H1 (cell line): ENCODE measurements around the gene C2orf92. TPM values are rescaled to one million over a fixed set of nuclear protein-coding genes. Genes with fewer than 3 reads are reported as not detected.

Experiments used
- CTCF ChIA-PET: fragments of 300-600 bp; sonication (Branson Sonifier 250); formaldehyde crosslinking; loops from one replicate; lab custom pipeline; 2021; ENCODE audit not compliant: partially characterized antibody; lab: Charles Lee
- POLR2A ChIA-PET: fragments of 300-600 bp; sonication (Branson Sonifier 250); formaldehyde crosslinking; loops from one replicate; lab custom pipeline; 2021; ENCODE audit warnings: inconsistent platforms; ENCODE audit not compliant: partially characterized antibody; lab: Charles Lee
- DNase-seq, 2 experiments: peaks; one replicate each; pipeline versions ENCODE4 v3.0.0 to v3.0.0-alpha.2; 2010 to 2022; ENCODE audit warnings: low spot score in 2 of 2, low read depth in 1 of 2, mixed read lengths in 1 of 2
- FAIRE-seq: peaks from 2 replicates; lab custom pipeline; 2011; peaks lifted over from hg19 to GRCh38; lab: Jason Lieb, UNC
- H2AFZ ChIP-seq: 2 replicates; pipeline ENCODE4 v1.8.1; 2012; ENCODE audit warnings: low read length, inconsistent platforms
- H2AK5ac ChIP-seq: 2 replicates; pipeline ENCODE4 v1.6.1; 2013; ENCODE audit warnings: low read depth, low read length
- H2BK120ac ChIP-seq: replicated peaks from 2 replicates; pipeline ENCODE3; 2013; ENCODE audit warnings: low read depth, low read length, inconsistent platforms
- H2BK12ac ChIP-seq: 2 replicates; pipeline ENCODE4 v1.6.1; 2013; ENCODE audit warnings: low read depth, low read length
- H2BK15ac ChIP-seq: 2 replicates; pipeline ENCODE4 v1.6.1; 2013; ENCODE audit warnings: low read length
- H2BK20ac ChIP-seq: 2 replicates; pipeline ENCODE4 v1.6.1; 2013; ENCODE audit warnings: low read length
- H2BK5ac ChIP-seq: 2 replicates; pipeline ENCODE4 v1.6.1; 2013; ENCODE audit warnings: low read depth, low read length
- H3K14ac ChIP-seq: 2 replicates; pipeline ENCODE4 v1.6.1; 2013; ENCODE audit warnings: inconsistent platforms; ENCODE audit not compliant: insufficient read length
- H3K18ac ChIP-seq: 2 replicates; pipeline ENCODE4 v1.6.1; 2013; ENCODE audit warnings: low read length; ENCODE audit errors: extremely low read depth
- H3K23ac ChIP-seq: 2 replicates; pipeline ENCODE4 v1.6.1; 2013; ENCODE audit warnings: inconsistent platforms; ENCODE audit not compliant: insufficient read length
- H3K23me2 ChIP-seq: 2 replicates; pipeline ENCODE4 v1.6.1; 2013; ENCODE audit warnings: low read depth, low read length
- H3K27ac ChIP-seq: 2 replicates; pipeline ENCODE4 v1.6.1; 2011; ENCODE audit warnings: low read depth, low read length, inconsistent platforms
- H3K27me3 ChIP-seq, 4 experiments: replicated peaks in 1 of 4; 1 replicate in 1 of 4; 2 replicates in 3 of 4; pipeline versions ENCODE4 v1.6.1 to v1.8.1; 2011 to 2013; ENCODE audit warnings: low read length in 3 of 4, mild to moderate bottlenecking in 3 of 4, inconsistent platforms in 2 of 4, mixed read lengths in 2 of 4, moderate library complexity in 1 of 4; ENCODE audit not compliant: control insufficient read depth in 3 of 4, insufficient read depth in 3 of 4; ENCODE audit errors: extremely low read depth in 1 of 4
- H3K36me3 ChIP-seq, 4 experiments: 2 replicates each; pipeline versions ENCODE4 v1.6.1 to v1.8.1; 2011 to 2013; ENCODE audit warnings: mild to moderate bottlenecking in 4 of 4, low read length in 3 of 4, moderate library complexity in 2 of 4, control low read depth in 1 of 4, inconsistent platforms in 1 of 4; ENCODE audit not compliant: insufficient read depth in 4 of 4, control insufficient read depth in 2 of 4
- H3K4ac ChIP-seq: replicated peaks from 2 replicates; pipeline ENCODE3; 2013; ENCODE audit warnings: low read length, low read depth, mixed read lengths, inconsistent platforms; ENCODE audit not compliant: insufficient read length
- H3K4me1 ChIP-seq, 4 experiments: replicated peaks in 1 of 4; 1 replicate in 1 of 4; 2 replicates in 3 of 4; pipeline versions ENCODE4 v1.6.1 to v1.8.1; 2011 to 2013; ENCODE audit warnings: low read length in 3 of 4, inconsistent platforms in 2 of 4, mixed read lengths in 1 of 4; ENCODE audit not compliant: insufficient read depth in 4 of 4, control insufficient read depth in 3 of 4
- H3K4me2 ChIP-seq, 2 experiments: 2 replicates each; pipeline versions ENCODE4 v1.6.1 to v1.8.1; 2011 to 2013; ENCODE audit warnings: low read depth in 2 of 2, low read length in 2 of 2, control low read depth in 1 of 2, inconsistent platforms in 1 of 2, mild to moderate bottlenecking in 1 of 2; ENCODE audit not compliant: insufficient read depth in 1 of 2
- H3K4me3 ChIP-seq, 4 experiments: fragments of 200-600, 300-600 bp in 1 of 4; sonication (generic), shearing (Covaris generic), sonication (Bioruptor Twin) in 1 of 4; 2 replicates each; pipeline versions ENCODE4 v1.5.1 to v1.8.1; 2011 to 2016; ENCODE audit warnings: low read length in 4 of 4, low read depth in 3 of 4, control low read depth in 2 of 4, inconsistent platforms in 2 of 4, mild to moderate bottlenecking in 2 of 4, mixed read lengths in 1 of 4, moderate library complexity in 1 of 4; ENCODE audit not compliant: insufficient read depth in 2 of 4; ENCODE audit errors: extremely low read depth in 1 of 4
- H3K56ac ChIP-seq: replicated peaks from 2 replicates; pipeline ENCODE3; 2013; ENCODE audit warnings: low read depth, mild to moderate bottlenecking, mixed read lengths, low read length, inconsistent platforms; ENCODE audit not compliant: insufficient read length
- H3K79me1 ChIP-seq: 2 replicates; pipeline ENCODE4 v1.6.1; 2013; ENCODE audit warnings: low read depth, low read length, control low read depth
- H3K79me2 ChIP-seq, 2 experiments: 2 replicates each; pipeline versions ENCODE4 v1.6.1 to v1.8.1; 2012 to 2013; ENCODE audit warnings: low read length in 2 of 2, mild to moderate bottlenecking in 2 of 2, inconsistent platforms in 1 of 2; ENCODE audit not compliant: insufficient read depth in 2 of 2, control insufficient read depth in 1 of 2
- H3K9ac ChIP-seq, 4 experiments: replicated peaks in 1 of 4; 1 replicate in 1 of 4; 2 replicates in 3 of 4; pipeline versions ENCODE4 v1.6.1 to v1.8.1; 2011 to 2013; ENCODE audit warnings: low read depth in 3 of 4, low read length in 3 of 4, control low read depth in 2 of 4, mild to moderate bottlenecking in 2 of 4, moderate library complexity in 2 of 4, inconsistent platforms in 1 of 4; ENCODE audit errors: extremely low read depth in 1 of 4
- H3K9me3 ChIP-seq, 2 experiments: 2 replicates each; pipeline versions ENCODE4 v1.6.1 to v1.8.1; 2012 to 2013; ENCODE audit warnings: mild to moderate bottlenecking in 2 of 2, moderate library complexity in 2 of 2, control low read depth in 1 of 2, inconsistent platforms in 1 of 2, low read depth in 1 of 2, low read length in 1 of 2, mixed read lengths in 1 of 2; ENCODE audit not compliant: insufficient read depth in 2 of 2
- H4K20me1 ChIP-seq, 2 experiments: replicated peaks in 1 of 2; 2 replicates each; pipeline versions ENCODE3 to v1.8.1; 2011 to 2013; ENCODE audit warnings: inconsistent platforms in 2 of 2, low read length in 2 of 2, mild to moderate bottlenecking in 1 of 2; ENCODE audit not compliant: insufficient read depth in 2 of 2, control insufficient read depth in 1 of 2
- H4K5ac ChIP-seq: 2 replicates; pipeline ENCODE4 v1.6.1; 2013; ENCODE audit warnings: low read length, low read depth, mixed read lengths, inconsistent platforms; ENCODE audit not compliant: insufficient read length
- H4K8ac ChIP-seq: 2 replicates; pipeline ENCODE4 v1.8.0; 2013; ENCODE audit warnings: mild to moderate bottlenecking, moderate library complexity, low read length, inconsistent platforms; ENCODE audit not compliant: insufficient read depth; ENCODE audit errors: extremely low read depth
- H4K91ac ChIP-seq: replicated peaks from 2 replicates; pipeline ENCODE3; 2013; ENCODE audit warnings: low read length, mixed read lengths, inconsistent platforms; ENCODE audit not compliant: insufficient read length
- CTBP2 ChIP-seq: IDR thresholded peaks from 2 replicates; pipeline ENCODE4 v1.7.0; 2011; ENCODE audit warnings: borderline replicate concordance, mild to moderate bottlenecking, moderate library complexity, mixed read lengths, low read length; ENCODE audit not compliant: insufficient read depth, insufficient read length
- SP2 ChIP-seq: IDR thresholded peaks from 2 replicates; pipeline ENCODE4 v1.6.1; 2012; ENCODE audit warnings: mild to moderate bottlenecking, low read length, inconsistent platforms
- TBP ChIP-seq: IDR thresholded peaks from 2 replicates; pipeline ENCODE4 v1.6.1; 2011; ENCODE audit warnings: low read depth, low read length, improper control_type of control experiment
- WGBS, 2 experiments: shearing (Covaris generic) in 1 of 2; methylation state at CpG; one replicate each; pipeline versions ENCODE4 v1.1.6 to v1.1.7; 2013 to 2015; ENCODE audit warnings: low lambda C conversion rate in 2 of 2, mixed read lengths in 2 of 2, inconsistent platforms in 1 of 2, low coverage in 1 of 2, missing lambda C conversion rate in 1 of 2; ENCODE audit not compliant: insufficient replicate concordance in 2 of 2, insufficient coverage in 1 of 2, insufficient read length in 1 of 2; ENCODE audit errors: extremely low coverage in 1 of 2, missing lambda C conversion rate in 1 of 2; 5-methylcytosine and 5-hydroxymethylcytosine counted together
- polyA plus RNA-seq, 7 experiments: library from polyadenylated mRNA; depleted of rRNA in 3 of 7; stranded (reverse) in 5 of 7; unstranded in 2 of 7; fragments of >200 nt in 5 of 7; fragments of 200-250 nt in 2 of 7; gene quantifications; 1 replicate in 5 of 7; 2 replicates in 1 of 7; 4 replicates in 1 of 7; pipeline versions ENCODE4 v1.2.1 to v1.2.3, GENCODE V29; 2011 to 2013; ENCODE audit warnings: missing spikeins in 2 of 7, mixed read lengths in 2 of 7
- total RNA-seq: library from RNA; stranded (reverse); fragmentation: NEBNext Ultra II Directional; extraction: Animal tissue kit (Norgen Biotek cat#: 25700); gene quantifications from 2 replicates; pipeline ENCODE4 v1.2.1, GENCODE V29; 2021

The C2orf92 gene
- total and polyA plus RNA-seq, 2 of the 8 experiments (the other 6 are each of a cell fraction or from before 2014, with no cell fraction given) = 2.3 to 3.7 TPM

GRCh38 chr2:97732436-97733340, 63.2 kb downstream of the C2orf92 start:
- Histone ChIP-seq H3K18ac (no peak overlapping the region), H2AK5ac (no peak overlapping the region), H3K23ac (no peak overlapping the region), H3K79me2 (no peaks in the 10 kb centered on the region), H3K36me3 (no peaks in the 10 kb centered on the region), H3K27ac (no peak overlapping the region), H3K27me3 (no peaks in the 10 kb centered on the region), H3K4ac (no peak overlapping the region), H3K9ac (no peak overlapping the region), H4K8ac (no peak overlapping the region; the same call in 1 of the 2 replicates), H3K14ac (no peak overlapping the region), H2BK5ac (no peak overlapping the region), H4K91ac (no peak overlapping the region), H4K5ac (no peak overlapping the region), H3K4me2 (no peak overlapping the region), H2BK120ac (no peak overlapping the region), H2BK20ac (no peak overlapping the region), H3K56ac (no peak overlapping the region), H2BK15ac (no peak overlapping the region), H3K23me2 (no peaks in the 10 kb centered on the region), H3K9me3 (no peaks in the 10 kb centered on the region), H2BK12ac (no peak overlapping the region), H3K79me1 (no peaks in the 10 kb centered on the region), H3K4me1 (no peaks in the 10 kb centered on the region), H4K20me1 (peaks cover 0 to 2% of the 10 kb centered on the region in 2 experiments), H2AFZ (no peak overlapping the region), H3K4me3 (no peak overlapping the region)
- FAIRE-seq (no peak), DNase-seq (no peak)
- POLR2A ChIA-PET = interaction anchor here (0.6 to 1.0 kb wide), 2 partner anchors 9 to 21 kb away, joined by 3 read pairs; no protein-coding TSS in a partner anchor
- CTCF ChIA-PET = interaction anchor here (0.9 to 3.7 kb wide), 3 partner anchors 8 to 142 kb away, joined by 3 to 17 read pairs (median 3); no protein-coding TSS in a partner anchor
- TF ChIP-seq SP2 (no peak), TBP (no peak), CTBP2 (no peak)
- 91% methylated on average over 26 of the region's 28 CpGs; no CpG with 5 or more reads in 1 of the 2 experiments for WGBS, 2 experiments
